Keratinocyte (primary cell): ENCODE measurements around the gene GPR15LG. TPM values are rescaled to one million over a fixed set of nuclear protein-coding genes. Genes with fewer than 3 reads are reported as not detected.

ENCODE experiments used
- DNase-seq: peaks from one replicate; pipeline ENCODE4 v3.0.0-alpha.2; 2011; ENCODE audit warnings: low read depth, missing footprints, low spot score
- FAIRE-seq: peaks from 2 replicates; lab custom pipeline; 2011; peaks lifted over from hg19 to GRCh38; lab: Jason Lieb, UNC
- H2AFZ ChIP-seq: 2 replicates; pipeline ENCODE4 v1.6.0; 2012; ENCODE audit warnings: low read length, control low read depth, inconsistent platforms; ENCODE audit not compliant: control insufficient read depth
- H3K27ac ChIP-seq: 2 replicates; pipeline ENCODE4 v1.5.1; 2011; ENCODE audit warnings: low read length; ENCODE audit not compliant: control insufficient read depth, insufficient read depth
- H3K27me3 ChIP-seq: 3 replicates; pipeline ENCODE4 v1.6.0; 2011; ENCODE audit warnings: low read length; ENCODE audit not compliant: control insufficient read depth, insufficient read depth; ENCODE audit errors: extremely low read depth
- H3K36me3 ChIP-seq, 2 experiments: 2 replicates in 1 of 2; 3 replicates in 1 of 2; pipeline ENCODE4 v1.5.1; 2011; ENCODE audit warnings: low read length in 2 of 2, mild to moderate bottlenecking in 1 of 2; ENCODE audit not compliant: control insufficient read depth in 2 of 2, insufficient read depth in 2 of 2; ENCODE audit errors: extremely low read depth in 1 of 2
- H3K4me1 ChIP-seq: 3 replicates; pipeline ENCODE4 v1.5.1; 2011; ENCODE audit warnings: low read length; ENCODE audit not compliant: control insufficient read depth, insufficient read depth; ENCODE audit errors: extremely low read depth
- H3K4me2 ChIP-seq: 3 replicates; pipeline ENCODE4 v1.6.0; 2011; ENCODE audit warnings: low read depth, low read length; ENCODE audit not compliant: control insufficient read depth, insufficient read depth; ENCODE audit errors: extremely low read depth
- H3K4me3 ChIP-seq, 3 experiments: fragments of 200-600 bp in 1 of 3; sonication (generic) in 1 of 3; 2 replicates in 2 of 3; 3 replicates in 1 of 3; pipeline ENCODE4 v1.5.1; 2011 to 2016; ENCODE audit warnings: low read length in 3 of 3, mild to moderate bottlenecking in 3 of 3, control low read depth in 2 of 3, inconsistent platforms in 1 of 3, low read depth in 1 of 3, mixed read lengths in 1 of 3, mixed run types in 1 of 3, moderate library complexity in 1 of 3; ENCODE audit not compliant: control insufficient read depth in 2 of 3, insufficient read depth in 2 of 3; ENCODE audit errors: extremely low read depth in 1 of 3
- H3K79me2 ChIP-seq: 2 replicates; pipeline ENCODE4 v1.6.0; 2012; ENCODE audit warnings: low read length; ENCODE audit not compliant: control insufficient read depth, insufficient read depth
- H3K9ac ChIP-seq: 3 replicates; pipeline ENCODE4 v1.6.0; 2011; ENCODE audit warnings: low read length; ENCODE audit not compliant: control insufficient read depth, insufficient read depth; ENCODE audit errors: extremely low read depth
- H3K9me1 ChIP-seq: 3 replicates; pipeline ENCODE4 v1.6.0; 2011; ENCODE audit warnings: low read length; ENCODE audit not compliant: control insufficient read depth, insufficient read depth; ENCODE audit errors: extremely low read depth
- H3K9me3 ChIP-seq: 2 replicates; pipeline ENCODE4 v1.5.1; 2012; ENCODE audit warnings: low read depth, low read length; ENCODE audit not compliant: control insufficient read depth
- H4K20me1 ChIP-seq: 3 replicates; pipeline ENCODE4 v1.6.0; 2011; ENCODE audit warnings: low read length; ENCODE audit not compliant: control insufficient read depth, insufficient read depth; ENCODE audit errors: extremely low read depth
- EZH2 ChIP-seq: IDR thresholded peaks from one replicate; pipeline ENCODE4 v1.6.1; 2012; ENCODE audit warnings: inconsistent platforms, mild to moderate bottlenecking, low read length, moderate library complexity
- dilution Hi-C: fragments of 300-500 bp; cut with MboI; formaldehyde crosslinking; loops from one replicate; pipeline ENCODE4 v1.7.0; 2020; ENCODE audit warnings: low sequenced_read_pairs; ENCODE audit not compliant: extremely low pct_ligation_motif_present
- polyA plus RNA-seq, 5 experiments: library from polyadenylated mRNA; depleted of rRNA in 3 of 5; stranded (reverse) in 3 of 5; stranded (forward) in 1 of 5; unstranded in 1 of 5; fragments of >200 nt; gene quantifications; 1 replicate in 1 of 5; 2 replicates in 3 of 5; 3 replicates in 1 of 5; pipeline versions ENCODE4 v1.2.1 to v1.2.3, GENCODE V29; 2011 to 2012; ENCODE audit warnings: missing spikeins in 2 of 5, low read depth in 1 of 5, low replicate concordance in 1 of 5
- TF ChIP-seq, protein P1 (sequence below), 3 experiments: IDR thresholded peaks in 1 of 3; conservative IDR thresholded peaks in 1 of 3; optimal IDR thresholded peaks in 1 of 3; 2 replicates in 2 of 3; 3 replicates in 1 of 3; pipeline versions ENCODE3 to v1.5.1; 2011; ENCODE audit warnings: low read length in 3 of 3, mild to moderate bottlenecking in 3 of 3, moderate library complexity in 2 of 3, control low read depth in 1 of 3, inconsistent platforms in 1 of 3; ENCODE audit not compliant: insufficient read depth in 2 of 3; ENCODE audit errors: extremely low read depth in 1 of 3

Gene GPR15LG
- polyA plus RNA-seq, 1 donor (not counting 4 experiments of a cell fraction or from before 2014, with no cell fraction given): 10.4 TPM

DNA sequence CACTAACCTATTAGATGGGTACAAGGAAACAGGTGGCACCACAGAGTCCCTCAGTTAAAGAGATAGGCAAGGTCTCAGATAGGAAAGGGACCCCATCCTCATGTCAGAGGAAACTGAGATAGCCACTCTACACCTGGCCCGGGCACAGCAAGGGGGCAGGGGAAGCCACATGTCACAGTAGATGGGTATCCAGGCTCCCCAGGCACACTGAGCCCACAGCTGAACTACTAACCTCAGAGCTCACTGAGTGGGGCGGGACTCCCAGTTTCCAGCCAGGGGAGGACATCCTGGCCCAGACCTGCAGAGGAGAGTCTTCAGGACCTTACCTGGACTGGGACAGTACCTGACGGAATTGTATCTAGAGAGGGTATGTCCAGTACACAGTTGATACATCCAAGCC is 17.0 kb downstream of the GPR15LG start:
- TF ChIP-seq EZH2: no peak
- TF ChIP-seq, protein P1, sequence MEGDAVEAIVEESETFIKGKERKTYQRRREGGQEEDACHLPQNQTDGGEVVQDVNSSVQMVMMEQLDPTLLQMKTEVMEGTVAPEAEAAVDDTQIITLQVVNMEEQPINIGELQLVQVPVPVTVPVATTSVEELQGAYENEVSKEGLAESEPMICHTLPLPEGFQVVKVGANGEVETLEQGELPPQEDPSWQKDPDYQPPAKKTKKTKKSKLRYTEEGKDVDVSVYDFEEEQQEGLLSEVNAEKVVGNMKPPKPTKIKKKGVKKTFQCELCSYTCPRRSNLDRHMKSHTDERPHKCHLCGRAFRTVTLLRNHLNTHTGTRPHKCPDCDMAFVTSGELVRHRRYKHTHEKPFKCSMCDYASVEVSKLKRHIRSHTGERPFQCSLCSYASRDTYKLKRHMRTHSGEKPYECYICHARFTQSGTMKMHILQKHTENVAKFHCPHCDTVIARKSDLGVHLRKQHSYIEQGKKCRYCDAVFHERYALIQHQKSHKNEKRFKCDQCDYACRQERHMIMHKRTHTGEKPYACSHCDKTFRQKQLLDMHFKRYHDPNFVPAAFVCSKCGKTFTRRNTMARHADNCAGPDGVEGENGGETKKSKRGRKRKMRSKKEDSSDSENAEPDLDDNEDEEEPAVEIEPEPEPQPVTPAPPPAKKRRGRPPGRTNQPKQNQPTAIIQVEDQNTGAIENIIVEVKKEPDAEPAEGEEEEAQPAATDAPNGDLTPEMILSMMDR (optimal IDR thresholded peaks at IDR 0.05 in 1 of 3, IDR thresholded peaks at IDR 0.05 in 1 of 3, conservative IDR thresholded peaks at IDR 0.05 in 1 of 3; ENCODE audit: extremely low read depth in 1 of 3, insufficient read depth in 2 of 3, low read length in 3 of 3): no peak
- Histone ChIP-seq H3K4me3 (no peak overlapping the region), H3K36me3 (no peaks in the 10 kb centered on the region), H3K4me1 (peaks cover 14% of the 10 kb centered on the region), H3K27me3 (peaks cover 23% of the 10 kb centered on the region), H3K79me2 (no peaks in the 10 kb centered on the region), H3K4me2 (no peak overlapping the region), H4K20me1 (no peaks in the 10 kb centered on the region), H2AFZ (no peak overlapping the region), H3K9ac (no peak overlapping the region), H3K9me3 (no peaks in the 10 kb centered on the region), H3K9me1 (no peaks in the 10 kb centered on the region), H3K27ac (no peak overlapping the region)
- FAIRE-seq: no peak
- dilution Hi-C loops: no loop called here
- no peak for DNase-seq

DNA sequence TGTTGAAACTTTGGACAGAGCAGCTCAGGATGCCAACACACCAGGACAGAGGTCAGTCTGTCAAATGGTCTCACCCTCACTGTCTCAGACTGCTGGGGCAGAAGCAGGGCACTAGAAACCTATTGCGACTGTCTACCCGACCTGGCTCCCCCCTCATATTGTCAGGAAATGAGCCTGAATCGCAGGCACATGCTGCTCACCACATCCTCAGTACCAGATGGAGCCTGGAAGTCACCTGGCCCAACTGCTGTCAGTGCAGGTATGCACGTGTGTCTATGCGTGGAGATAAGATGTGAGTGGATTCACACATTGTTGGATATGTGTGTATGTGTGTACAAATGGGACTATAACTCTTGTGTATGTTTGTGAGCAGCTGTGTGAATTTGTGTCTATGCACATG is 17.5 kb downstream of the GPR15LG start:
- no peak overlapping the region for H3K27ac ChIP-seq
- H3K9me1 ChIP-seq: no peaks in the 10 kb centered on the region
- H3K79me2 ChIP-seq: no peaks in the 10 kb centered on the region
- dilution Hi-C loops: no loop called here
- DNase-seq: no peak
- peaks cover 28% of the 10 kb centered on the region for H3K27me3 ChIP-seq
- FAIRE-seq: peak; percentile 17
- TF ChIP-seq EZH2: no peak
- TF ChIP-seq, protein P1 (optimal IDR thresholded peaks at IDR 0.05 in 1 of 3, IDR thresholded peaks at IDR 0.05 in 1 of 3, conservative IDR thresholded peaks at IDR 0.05 in 1 of 3; ENCODE audit: extremely low read depth in 1 of 3, insufficient read depth in 2 of 3, low read length in 3 of 3): no peak
- no peak overlapping the region for H2AFZ ChIP-seq
- no peak overlapping the region for H3K4me3 ChIP-seq
- H3K9ac ChIP-seq: no peak overlapping the region
- H3K4me1 ChIP-seq: peaks cover 14% of the 10 kb centered on the region
- H3K36me3 ChIP-seq: no peaks in the 10 kb centered on the region
- no peaks in the 10 kb centered on the region for H4K20me1 ChIP-seq
- H3K9me3 ChIP-seq: no peaks in the 10 kb centered on the region
- H3K4me2 ChIP-seq: no peak overlapping the region
